PC-9 (cell line): ENCODE measurements around the gene UQCR11. TPM values are rescaled to one million over a fixed set of nuclear protein-coding genes. Genes with fewer than 3 reads are reported as not detected.

Experiments
- BruUV-seq: library from RNA; stranded (reverse); fragments of 400-500 nt; replicated peaks from 2 replicates; lab custom pipeline; 2021; lab: Mats Ljungman, UMichigan
- CTCF ChIA-PET: fragments of 300-600 bp; sonication (Branson Sonifier 250); formaldehyde crosslinking; loops from one replicate; lab custom pipeline; 2022; ENCODE audit warnings: antibody characterized with exemption; lab: Charles Lee
- POLR2A ChIA-PET: fragments of 300-600 bp; sonication (Branson Sonifier 250); formaldehyde crosslinking; loops from one replicate; lab custom pipeline; 2022; ENCODE audit warnings: antibody characterized with exemption; ENCODE audit not compliant: unreplicated experiment; lab: Charles Lee
- DNase-seq, 2 experiments: peaks; one replicate each; pipeline versions ENCODE4 v3.0.0 to v3.0.0-alpha.2; 2015 to 2022; ENCODE audit warnings: mixed read lengths in 1 of 2
- H2AFZ ChIP-seq: fragments of 200-600 bp; sonication (generic); 2 replicates; pipeline ENCODE4 v1.8.1; 2017; ENCODE audit warnings: antibody characterized with exemption
- H3F3A ChIP-seq: fragments of 200-600 bp; sonication (generic); 2 replicates; pipeline ENCODE4 v1.8.1; 2017; ENCODE audit warnings: antibody characterized with exemption, mild to moderate bottlenecking, low read depth; ENCODE audit not compliant: insufficient read depth
- H3K27ac ChIP-seq: fragments of 200-600 bp; sonication (generic); 2 replicates; pipeline ENCODE4 v1.6.1; 2016; ENCODE audit warnings: mixed run types
- H3K27me3 ChIP-seq: fragments of 200-600 bp; sonication (generic); 2 replicates; pipeline ENCODE4 v1.6.1; 2016; ENCODE audit warnings: low read depth, mixed run types; ENCODE audit not compliant: insufficient read depth
- H3K36me3 ChIP-seq: fragments of 200-600 bp; sonication (generic); 2 replicates; pipeline ENCODE4 v1.6.1; 2016; ENCODE audit warnings: low read depth, mixed run types
- H3K4me1 ChIP-seq: fragments of 200-600 bp; sonication (generic); replicated peaks from 2 replicates; pipeline ENCODE4 v1.6.1; 2016; ENCODE audit warnings: mixed run types; ENCODE audit not compliant: insufficient read depth
- H3K4me2 ChIP-seq: fragments of 200-600 bp; sonication (generic); 2 replicates; pipeline ENCODE4 v1.6.1; 2017; ENCODE audit warnings: mixed run types
- H3K4me3 ChIP-seq: fragments of 200-600 bp; sonication (generic); 2 replicates; pipeline ENCODE4 v1.6.1; 2016; ENCODE audit warnings: mixed run types
- H3K79me2 ChIP-seq: fragments of 200-600 bp; sonication (generic); 2 replicates; pipeline ENCODE4 v1.6.1; 2017; ENCODE audit warnings: low read depth, mixed run types
- H3K9me2 ChIP-seq: fragments of 200-600 bp; sonication (generic); 2 replicates; pipeline ENCODE4 v1.8.1; 2017; ENCODE audit warnings: mild to moderate bottlenecking; ENCODE audit not compliant: insufficient read depth
- H3K9me3 ChIP-seq: fragments of 200-600 bp; sonication (generic); 2 replicates; pipeline ENCODE4 v1.8.1; 2016; ENCODE audit warnings: low read depth; ENCODE audit not compliant: insufficient read depth
- H4K20me1 ChIP-seq: fragments of 200-600 bp; sonication (generic); 2 replicates; pipeline ENCODE4 v1.8.1; 2017; ENCODE audit not compliant: insufficient read depth
- CTCF ChIP-seq: fragments of 200-600 bp; sonication (generic); conservative IDR thresholded peaks from 2 replicates; pipeline ENCODE4 v1.6.1; 2017; ENCODE audit warnings: mixed run types, antibody characterized with exemption, mild to moderate bottlenecking, moderate library complexity
- EZH2 ChIP-seq: fragments of 200-600 bp; sonication (generic); IDR thresholded peaks from 2 replicates; pipeline ENCODE4 v1.8.0; 2017; ENCODE audit warnings: antibody characterized with exemption, low read depth
- intact Hi-C: fragments of 100-400 bp; cut with micrococcal nuclease; formaldehyde crosslinking; loops from one replicate; pipeline ENCODE4 v1.10.0; 2022; ENCODE audit not compliant: unreplicated experiment
- total RNA-seq: library from RNA; stranded (reverse); gene quantifications from 2 replicates; pipeline ENCODE4 v1.2.3, GENCODE V29; 2021

The UQCR11 gene
- total RNA-seq, 1 experiment from 2014 or later: 196 TPM

GRCh38 chr19:1630811-1631210 lies 25.5 kb upstream of the UQCR11 start:
- Histone ChIP-seq H3K36me3 (no peaks in the 10 kb centered on the region), H3K4me3 (no peak overlapping the region), H4K20me1 (no peaks in the 10 kb centered on the region)

GRCh38 chr19:1630012-1630411 lies 24.8 kb upstream of the UQCR11 start:
- no peaks in the 10 kb centered on the region for H3F3A ChIP-seq
- no peak overlapping the region for H2AFZ ChIP-seq
- H3K4me2 ChIP-seq: no peak overlapping the region
- H3K9me2 ChIP-seq: no peaks in the 10 kb centered on the region
- no peaks in the 10 kb centered on the region for H3K4me1 ChIP-seq
- no peaks in the 10 kb centered on the region for H3K27me3 ChIP-seq
- H3K9me3 ChIP-seq: no peaks in the 10 kb centered on the region
- intact Hi-C loops: no loop called here
- H3K36me3 ChIP-seq: no peaks in the 10 kb centered on the region
- no peak overlapping the region for H3K27ac ChIP-seq
- H4K20me1 ChIP-seq: no peaks in the 10 kb centered on the region
- BruUV-seq: no TSS peak
- no peaks in the 10 kb centered on the region for H3K79me2 ChIP-seq
- ChIA-PET CTCF (no interaction called here), POLR2A (no interaction called here)
- H3K4me3 ChIP-seq: no peak overlapping the region
- no peak for DNase-seq
- TF ChIP-seq EZH2: no peak
- TF ChIP-seq CTCF: no peak

More at GRCh38 chr19:1630811-1631210, 25.5 kb upstream of the UQCR11 start:
- POLR2A ChIA-PET: no interaction called here
- no peak for DNase-seq
- intact Hi-C loops: no loop called here
- Histone ChIP-seq H3K27me3 (no peaks in the 10 kb centered on the region), H3K79me2 (no peaks in the 10 kb centered on the region), H3K9me2 (no peaks in the 10 kb centered on the region), H3F3A (no peaks in the 10 kb centered on the region), H3K9me3 (no peaks in the 10 kb centered on the region), H3K4me1 (no peaks in the 10 kb centered on the region), H2AFZ (no peak overlapping the region), H3K4me2 (no peak overlapping the region), H3K27ac (no peak overlapping the region)
- no peak for TF ChIP-seq CTCF
- TF ChIP-seq EZH2: no peak
- CTCF ChIA-PET: no interaction called here
- no TSS peak for BruUV-seq

- H4K20me1 ChIP-seq: no peaks in the 10 kb centered on the region
- no peaks in the 10 kb centered on the region for H3K4me1 ChIP-seq
- H3K9me2 ChIP-seq: no peaks in the 10 kb centered on the region
- DNase-seq: no peak
- TF ChIP-seq CTCF (no peak), EZH2 (no peak)
- H3F3A ChIP-seq: no peaks in the 10 kb centered on the region
- no peak overlapping the region for H3K4me2 ChIP-seq
- H3K27me3 ChIP-seq: no peaks in the 10 kb centered on the region
- intact Hi-C loops: no loop called here
- BruUV-seq: no TSS peak
- no peaks in the 10 kb centered on the region for H3K79me2 ChIP-seq
- ChIA-PET POLR2A (no interaction called here), CTCF (interaction anchor here (0.7 kb wide), 1 partner anchor 205 kb away, joined by 3 read pairs; no protein-coding TSS in a partner anchor)
- no peak overlapping the region for H3K4me3 ChIP-seq
- no peaks in the 10 kb centered on the region for H3K36me3 ChIP-seq
- H3K27ac ChIP-seq: no peak overlapping the region
- no peaks in the 10 kb centered on the region for H3K9me3 ChIP-seq
- no peak overlapping the region for H2AFZ ChIP-seq
Measured at GRCh38 chr19:1629256-1629808, 24.1 kb upstream of the UQCR11 start.
